Stimulated activated CD4-positive, alpha-beta T cell treated with anti-CD3 and anti-CD28 coated beads, Interleukin-15, amount 100 ng/mL, for 1 hour (primary cell): Measurements from ENCODE around the gene CMSS1.
A peak's percentile ranks its signal among the peaks of the same experiment; 100 is the strongest.
"Not testable (repeated sequence)": the region's sequence is repeated elsewhere in the genome, so short reads cannot be mapped to it uniquely, and the experiment has no call there.

ENCODE experiments used
- DNase-seq, 2 donors: peaks; one replicate each; pipeline ENCODE4 v3.0.0-alpha.2; 2020; ENCODE audit warnings: low read depth in 1 of 2, low spot score in 1 of 2

Gene CMSS1

DNA sequence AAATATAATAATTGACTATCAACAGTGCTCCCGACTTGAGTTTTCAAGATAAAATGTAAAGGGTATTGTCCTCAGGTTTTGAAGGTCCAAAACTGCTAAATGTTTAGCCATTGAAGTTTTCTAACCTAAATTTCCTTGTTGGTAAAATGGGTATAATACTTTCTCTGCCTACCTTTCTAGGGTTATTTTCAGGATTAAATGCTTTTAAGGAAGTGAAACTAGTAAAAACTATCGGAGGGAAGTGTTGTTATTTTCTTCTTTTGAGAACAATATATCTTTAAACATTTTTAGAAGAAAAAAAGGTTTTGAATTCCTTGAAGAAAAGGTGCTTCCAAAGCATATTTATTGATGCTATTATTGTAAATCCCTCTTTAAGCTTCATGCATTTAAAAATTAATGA is 229.3 kb downstream of the CMSS1 start:
- DNase-seq, result no peak

GRCh38 chr3:100047455-100048141 is 229.9 kb downstream of the CMSS1 start:
- no peak for DNase-seq

GRCh38 chr3:100048248-100048647 is 230.6 kb downstream of the CMSS1 start:
- DNase-seq, result no peak

GRCh38 chr3:100051513-100051912 is 233.9 kb downstream of the CMSS1 start:
- DNase-seq, result not testable (repeated sequence)

GRCh38 chr3:100053951-100054620 is 236.4 kb downstream of the CMSS1 start:
- no peak for DNase-seq

- DNase-seq, result no peak
Observed at GRCh38 chr3:100057716-100058575, 240.3 kb downstream of the CMSS1 start.

DNA sequence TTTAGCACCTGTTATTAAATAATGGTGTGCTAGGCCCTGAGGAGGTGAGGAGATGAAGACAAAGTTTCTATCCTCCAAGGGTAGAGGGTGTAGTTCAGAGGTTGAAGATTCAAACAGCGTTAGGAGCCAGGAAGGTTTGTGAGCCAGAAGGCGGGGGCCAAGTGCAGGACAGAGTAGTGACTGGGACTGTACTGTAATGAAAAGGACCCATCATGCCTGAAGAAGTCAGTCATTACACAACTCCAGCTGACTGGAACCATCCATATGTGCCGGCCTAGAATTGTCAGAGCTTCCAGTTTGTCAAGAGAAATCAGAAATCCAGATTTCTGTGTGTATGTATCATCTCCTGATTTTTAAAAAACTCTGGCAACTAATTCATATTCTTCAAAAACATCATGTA is 241.8 kb downstream of the CMSS1 start:
- DNase-seq, result no peak

DNA sequence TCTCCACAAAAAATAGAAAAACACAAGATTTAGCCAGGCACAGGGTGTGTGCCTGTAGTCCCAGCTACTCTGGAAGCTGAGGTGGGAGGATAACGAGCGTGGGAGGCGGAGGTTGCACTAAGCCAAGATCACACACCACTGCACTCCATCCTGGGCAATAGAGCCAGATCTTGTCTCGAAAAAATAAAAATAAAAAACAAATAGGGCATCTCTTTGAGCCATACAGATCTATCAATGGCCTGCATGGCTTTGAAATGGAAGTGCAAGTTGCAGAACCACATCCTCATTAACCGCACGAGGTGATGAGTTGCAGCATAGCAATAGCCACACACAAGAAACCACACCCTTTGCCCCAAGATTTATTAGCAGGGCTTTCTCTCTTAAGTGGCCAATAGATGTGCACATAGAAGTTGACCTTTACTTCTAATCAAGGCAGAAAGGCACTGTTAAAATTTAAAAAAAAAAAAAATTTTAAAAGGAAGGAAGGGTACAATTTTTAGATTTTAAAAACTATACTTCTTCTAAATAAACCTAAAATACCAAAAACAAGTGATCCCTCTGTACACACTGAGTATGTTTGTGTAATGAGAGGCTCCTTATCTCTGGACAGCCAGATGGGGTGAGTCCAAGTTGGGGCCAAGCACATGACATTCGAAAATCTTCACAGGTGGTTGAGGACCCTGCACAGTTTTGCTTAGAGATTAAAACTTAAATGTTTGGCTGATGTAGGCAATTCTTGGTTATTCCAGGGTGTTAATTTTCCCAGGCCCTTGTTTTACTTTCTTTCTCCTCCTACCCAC is 243.2 kb downstream of the CMSS1 start:
- no peak for DNase-seq

DNA sequence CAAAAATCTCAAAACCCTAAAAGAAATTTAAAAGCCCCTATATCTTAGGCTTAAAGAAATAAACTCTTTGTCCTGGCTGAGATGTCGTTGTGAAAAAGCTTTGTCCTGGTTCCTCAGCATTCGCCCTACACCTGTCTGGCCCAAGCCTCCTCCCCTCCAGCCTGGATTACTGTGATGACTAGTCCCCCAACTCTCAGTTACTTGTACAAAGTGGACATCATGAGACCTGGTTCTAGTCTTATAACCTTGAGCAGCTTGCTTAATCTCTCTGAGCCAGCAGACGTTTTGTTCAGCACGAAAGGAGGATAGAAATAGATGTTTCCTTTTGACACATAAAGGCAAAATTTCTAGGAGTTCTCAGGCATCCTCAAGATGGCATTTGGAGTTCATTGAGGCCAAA is 245.0 kb downstream of the CMSS1 start:
- DNase-seq, result no peak

GRCh38 chr3:100063929-100064461 is 246.3 kb downstream of the CMSS1 start:
- DNase-seq, result no peak

GRCh38 chr3:100067589-100067988 is 249.9 kb downstream of the CMSS1 start:
- DNase-seq, result no peak

- peak; percentile 41 to 56 for DNase-seq
Observed at GRCh38 chr3:100068826-100069225, 251.2 kb downstream of the CMSS1 start.

GRCh38 chr3:100069472-100069871 is 251.8 kb downstream of the CMSS1 start:
- no peak for DNase-seq

DNA sequence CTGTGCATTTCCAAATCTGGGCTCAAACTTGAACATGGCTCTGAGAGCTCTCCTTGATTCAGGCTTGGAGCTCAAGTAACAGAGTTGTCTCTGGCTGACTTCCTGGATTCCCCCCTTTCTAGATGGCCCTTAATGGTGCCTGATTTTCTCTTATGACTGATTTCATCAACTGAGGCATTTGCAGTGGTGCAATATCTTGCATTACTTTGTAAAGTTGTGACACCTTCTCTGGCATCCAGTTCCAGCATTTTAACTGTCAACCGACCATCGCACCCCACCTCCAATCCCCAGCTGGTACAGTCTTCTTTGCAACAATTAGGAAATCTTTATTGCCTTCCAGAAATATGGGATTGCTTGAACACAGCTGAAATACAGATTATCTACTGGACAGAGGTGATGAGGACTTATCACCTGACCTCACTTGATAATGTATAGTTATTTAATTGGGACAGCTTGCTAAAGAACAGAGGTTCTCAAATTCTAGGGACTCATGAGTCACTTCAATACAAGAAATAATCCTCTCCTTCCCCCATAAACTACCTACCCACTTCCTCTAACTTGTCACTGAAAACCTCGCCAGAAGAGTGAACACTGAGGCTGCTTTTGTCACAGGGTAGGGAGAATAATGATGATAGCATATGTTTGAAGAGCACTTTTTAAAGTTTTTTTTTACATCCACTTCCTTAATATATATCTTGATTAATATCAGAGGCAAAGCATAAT is 254.8 kb downstream of the CMSS1 start:
- no peak for DNase-seq

GRCh38 chr3:100073049-100073713 is 255.5 kb downstream of the CMSS1 start:
- DNase-seq, result no peak

- no peak for DNase-seq
Observed at GRCh38 chr3:100073714-100074307, 256.1 kb downstream of the CMSS1 start.

- DNase-seq, result no peak
Observed at GRCh38 chr3:100075196-100075595, 257.5 kb downstream of the CMSS1 start.

- no peak for DNase-seq
Observed at GRCh38 chr3:100075851-100076730, 258.4 kb downstream of the CMSS1 start.
